T-helper 2 cell treated with Interferon-gamma antibody and Interleukin-4, amounts not matched to agents 5 μg/mL and 100 μg/mL, for 36 hours (primary cell): ENCODE data around the gene ATL1.
"Not testable (repeated sequence)": the region's sequence is repeated elsewhere in the genome, so short reads cannot be mapped to it uniquely, and the experiment has no call there.

Experiments used
- DNase-seq: peaks from one replicate; pipeline ENCODE4 v3.0.0; 2021; ENCODE audit warnings: low spot score
- H3K27ac Mint-ChIP-seq: one replicate; pipeline ENCODE4 v1.8.0; 2021; ENCODE audit warnings: mild to moderate bottlenecking, mixed read lengths
- H3K27me3 Mint-ChIP-seq: one replicate; pipeline ENCODE4 v1.8.0; 2021; ENCODE audit warnings: low read depth, mixed read lengths
- H3K36me3 Mint-ChIP-seq: one replicate; pipeline ENCODE4 v1.8.0; 2021; ENCODE audit warnings: low read depth, mixed read lengths
- H3K4me1 Mint-ChIP-seq: one replicate; pipeline ENCODE4 v1.8.0; 2021; ENCODE audit warnings: low read depth, mixed read lengths
- H3K4me3 Mint-ChIP-seq: one replicate; pipeline ENCODE4 v1.8.0; 2022; ENCODE audit warnings: mild to moderate bottlenecking, moderate library complexity, mixed read lengths
- H3K9me3 Mint-ChIP-seq: one replicate; pipeline ENCODE4 v1.8.0; 2021; ENCODE audit warnings: mixed read lengths

Gene ATL1

DNA sequence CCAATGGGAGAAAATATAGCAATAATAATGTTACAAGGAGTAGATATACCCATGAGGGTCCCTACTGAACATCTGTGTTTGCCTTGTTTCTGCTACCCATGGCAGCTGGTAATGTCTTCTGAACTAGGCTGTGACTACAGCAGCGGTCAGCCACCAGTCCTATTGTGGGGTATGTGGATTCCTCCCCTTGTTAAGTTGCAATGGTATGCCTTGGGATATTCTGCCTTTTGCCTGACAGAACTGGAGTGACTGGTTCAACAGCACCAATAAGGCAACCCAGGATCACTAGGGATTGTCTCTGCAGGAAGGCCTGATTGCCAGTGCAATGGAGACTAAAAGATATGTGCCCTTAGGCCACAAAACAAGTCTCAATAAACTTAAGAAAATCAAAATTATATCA is 9.7 kb upstream of the ATL1 start:
- H3K36me3 Mint-ChIP-seq = no peaks in the 10 kb centered on the region
- no peak for DNase-seq
- no peak overlapping the region for H3K4me3 Mint-ChIP-seq
- peaks cover 39% of the 10 kb centered on the region for H3K27me3 Mint-ChIP-seq
- no peaks in the 10 kb centered on the region for H3K9me3 Mint-ChIP-seq
- H3K27ac Mint-ChIP-seq = no peak overlapping the region
- peaks cover 17% of the 10 kb centered on the region for H3K4me1 Mint-ChIP-seq

DNA sequence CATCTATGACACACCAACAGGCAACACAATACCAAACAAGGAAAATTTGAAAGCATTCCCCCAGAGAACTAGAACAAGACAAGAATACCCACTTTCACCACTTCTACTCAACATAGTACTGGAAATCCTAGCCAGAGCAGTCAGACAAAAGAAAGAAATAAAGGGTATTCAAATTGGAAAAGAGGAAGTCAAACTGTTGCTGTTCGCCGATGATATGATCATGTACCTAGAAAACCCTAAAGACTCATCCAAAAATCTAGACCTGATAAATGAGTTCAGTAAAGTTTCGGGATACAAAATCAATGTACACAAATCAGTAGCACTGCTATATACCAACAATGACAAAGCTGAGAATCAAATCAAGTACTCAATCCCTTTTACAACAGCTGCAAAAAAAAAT is 8.1 kb upstream of the ATL1 start:
- Mint-ChIP-seq H3K4me1 (peaks cover 17% of the 10 kb centered on the region), H3K9me3 (no peaks in the 10 kb centered on the region), H3K27me3 (peaks cover 44% of the 10 kb centered on the region), H3K4me3 (no peak overlapping the region), H3K36me3 (no peaks in the 10 kb centered on the region), H3K27ac (no peak overlapping the region)
- DNase-seq = no peak

DNA sequence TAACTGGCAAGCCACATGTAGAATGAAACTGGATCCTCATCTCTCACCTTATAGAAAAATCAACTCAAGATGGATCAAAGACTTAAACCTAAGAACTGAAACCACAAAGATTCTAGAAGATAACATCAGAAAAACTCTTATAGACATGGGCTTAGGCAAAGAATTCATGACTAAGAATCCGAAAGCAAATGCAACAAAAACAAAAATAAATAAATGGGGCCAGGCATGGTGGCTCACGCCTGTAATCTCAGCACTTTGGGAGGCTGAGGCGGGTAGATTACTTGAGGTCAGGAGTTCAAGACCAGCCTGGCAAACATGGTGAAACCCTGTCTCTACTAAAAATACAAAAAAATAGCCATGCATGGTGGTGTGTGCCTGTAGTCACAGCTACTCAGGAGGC is 7.1 kb upstream of the ATL1 start:
- H3K36me3 Mint-ChIP-seq, H3K4me3 Mint-ChIP-seq, H3K9me3 Mint-ChIP-seq, H3K27ac Mint-ChIP-seq, DNase-seq: not testable (repeated sequence)
- peaks cover 17% of the 10 kb centered on the region for H3K4me1 Mint-ChIP-seq
- H3K27me3 Mint-ChIP-seq = peaks cover 52% of the 10 kb centered on the region

DNA sequence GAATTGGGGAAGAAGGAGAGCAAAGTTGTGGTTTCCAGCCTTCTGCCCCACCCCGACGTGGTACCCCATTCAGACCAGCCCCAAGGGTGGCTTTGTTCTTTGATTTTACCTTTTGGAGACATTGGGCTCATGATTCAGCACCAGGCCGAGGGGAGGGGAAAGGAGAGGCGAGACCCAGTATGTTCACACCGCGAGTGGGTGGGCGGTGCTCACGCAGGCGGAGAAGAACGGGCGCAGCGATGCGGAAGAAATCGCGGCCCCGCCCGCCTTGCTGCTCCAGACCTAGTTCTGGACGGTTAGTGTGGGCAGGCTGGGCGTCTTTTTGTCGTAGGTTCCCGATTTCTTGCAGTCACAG is 963 bp downstream of the ATL1 start:
- Mint-ChIP-seq H3K36me3 (no peaks in the 10 kb centered on the region), H3K9me3 (no peaks in the 10 kb centered on the region), H3K4me1 (peaks cover 6% of the 10 kb centered on the region), H3K27me3 (peaks cover 60% of the 10 kb centered on the region), H3K27ac (no peak overlapping the region), H3K4me3 (peak overlapping the region; percentile 80)
- DNase-seq = peak; percentile 69

DNA sequence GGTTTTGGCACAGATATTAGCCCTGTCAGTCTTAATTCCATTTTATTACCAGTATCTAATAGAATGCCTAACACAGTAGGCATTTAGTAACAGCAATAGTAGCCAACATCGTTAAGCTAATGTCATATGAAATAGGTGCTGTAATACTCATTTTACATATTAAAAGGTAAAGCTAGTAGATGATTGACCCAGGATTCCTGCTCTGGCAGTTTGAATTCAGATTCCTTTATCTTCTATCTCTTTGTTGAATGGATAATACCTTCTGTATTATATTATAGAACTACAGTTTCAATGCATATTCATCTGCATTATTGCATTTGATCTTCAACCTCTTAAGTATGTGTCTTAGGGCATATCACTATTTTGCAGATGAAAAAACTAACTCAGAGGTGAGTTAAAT is 2.9 kb downstream of the ATL1 start:
- peaks cover 47% of the 10 kb centered on the region for H3K27me3 Mint-ChIP-seq
- H3K36me3 Mint-ChIP-seq = no peaks in the 10 kb centered on the region
- H3K4me1 Mint-ChIP-seq = peaks cover 6% of the 10 kb centered on the region
- H3K27ac Mint-ChIP-seq = no peak overlapping the region
- no peak for DNase-seq
- H3K4me3 Mint-ChIP-seq = no peak overlapping the region
- no peaks in the 10 kb centered on the region for H3K9me3 Mint-ChIP-seq

DNA sequence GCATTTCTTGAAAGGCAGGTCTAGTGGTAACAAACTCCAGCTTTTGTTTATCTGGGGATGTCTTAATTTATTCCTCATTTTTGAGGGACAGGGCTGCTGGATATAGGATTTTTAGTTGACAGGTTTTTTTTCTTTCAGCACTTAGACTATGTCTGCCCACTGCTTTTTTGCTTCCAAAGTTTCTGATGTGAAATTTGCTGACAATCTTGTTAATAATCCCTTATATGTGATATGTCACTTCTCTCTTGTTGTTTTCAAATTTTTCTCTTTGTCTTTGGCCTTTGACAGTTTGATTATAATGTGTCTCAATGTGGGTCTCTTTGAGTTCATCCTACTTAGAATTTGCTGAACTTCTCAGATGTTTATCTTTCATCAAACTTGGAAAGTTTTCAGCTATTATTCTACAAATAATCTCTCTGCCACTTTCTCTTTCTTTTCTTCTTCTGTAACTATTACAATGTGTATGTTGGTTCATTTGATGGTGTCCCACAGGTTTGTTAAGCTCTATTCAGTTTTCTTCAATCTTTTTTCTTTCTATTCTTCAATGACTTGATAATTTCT is 9.8 kb downstream of the ATL1 start:
- Mint-ChIP-seq H3K27ac (no peak overlapping the region), H3K9me3 (peaks cover 20% of the 10 kb centered on the region), H3K27me3 (peaks cover 8% of the 10 kb centered on the region), H3K4me1 (no peaks in the 10 kb centered on the region), H3K36me3 (peaks cover 2% of the 10 kb centered on the region), H3K4me3 (no peak overlapping the region)
- no peak for DNase-seq

DNA sequence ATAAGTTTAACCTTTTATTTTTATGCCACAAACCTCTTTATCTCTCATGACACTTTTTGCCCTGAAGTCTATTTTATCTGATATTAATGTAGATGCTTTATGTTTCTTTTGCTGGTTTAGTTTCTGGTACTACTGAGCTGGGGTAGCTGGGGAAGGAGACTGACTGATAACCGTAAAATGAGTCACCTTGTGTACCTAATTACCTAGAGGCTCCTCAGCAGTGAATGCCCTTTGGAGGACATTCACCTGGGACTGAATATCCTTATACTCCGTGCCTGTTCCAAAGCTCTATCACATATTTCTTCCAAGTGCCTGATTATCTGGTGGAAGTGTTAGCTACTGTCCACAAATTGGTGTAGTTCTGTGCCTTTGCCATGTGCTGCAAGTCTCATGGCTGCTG is 13.9 kb downstream of the ATL1 start:
- no peak for DNase-seq
- no peak overlapping the region for H3K4me3 Mint-ChIP-seq
- H3K27me3 Mint-ChIP-seq = peaks cover 10% of the 10 kb centered on the region
- no peak overlapping the region for H3K27ac Mint-ChIP-seq
- no peaks in the 10 kb centered on the region for H3K4me1 Mint-ChIP-seq
- peaks cover 15% of the 10 kb centered on the region for H3K9me3 Mint-ChIP-seq
- H3K36me3 Mint-ChIP-seq = peaks cover 2% of the 10 kb centered on the region

DNA sequence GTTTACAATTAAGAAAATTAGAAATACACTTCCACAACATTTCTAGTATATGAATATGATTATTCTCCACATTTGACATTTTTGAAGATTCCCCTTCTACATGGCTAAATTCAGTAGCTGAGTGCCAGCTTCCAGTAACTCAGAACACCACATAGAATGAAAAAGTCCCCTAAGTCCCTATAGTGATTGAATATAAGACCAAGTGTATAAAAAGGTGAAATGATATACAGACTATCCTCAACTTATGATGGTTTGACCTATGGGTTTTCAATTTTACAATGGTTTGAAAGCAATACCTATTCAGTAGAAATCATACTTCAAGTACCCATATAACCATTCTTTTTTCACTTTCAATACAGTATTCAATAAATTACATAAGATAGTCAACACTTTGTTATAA is 15.8 kb downstream of the ATL1 start:
- H3K4me1 Mint-ChIP-seq = no peaks in the 10 kb centered on the region
- H3K27me3 Mint-ChIP-seq = peaks cover 12% of the 10 kb centered on the region
- H3K27ac Mint-ChIP-seq = no peak overlapping the region
- H3K9me3 Mint-ChIP-seq = peaks cover 4% of the 10 kb centered on the region
- DNase-seq = no peak
- H3K36me3 Mint-ChIP-seq = no peaks in the 10 kb centered on the region
- no peak overlapping the region for H3K4me3 Mint-ChIP-seq

DNA sequence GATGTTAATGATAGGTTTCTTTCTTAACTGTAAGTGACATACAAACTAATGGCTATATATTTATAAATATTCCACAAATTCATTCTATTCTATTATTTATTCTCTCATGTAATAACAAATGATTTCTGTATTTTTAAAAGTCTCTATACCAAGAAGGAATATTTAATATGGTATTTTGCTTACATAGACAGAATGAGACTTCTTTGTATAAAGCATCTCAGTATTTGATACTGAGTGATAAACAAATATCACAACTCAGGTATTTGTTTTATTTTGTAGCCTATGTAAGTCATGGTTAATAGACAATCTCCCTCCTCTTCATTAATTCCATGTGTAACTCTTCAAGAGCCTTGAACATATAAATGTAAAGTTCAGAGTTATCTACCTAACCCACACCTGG is 18.0 kb downstream of the ATL1 start:
- DNase-seq = no peak
- H3K27me3 Mint-ChIP-seq = peaks cover 12% of the 10 kb centered on the region
- no peaks in the 10 kb centered on the region for H3K4me1 Mint-ChIP-seq
- H3K27ac Mint-ChIP-seq = no peak overlapping the region
- no peak overlapping the region for H3K4me3 Mint-ChIP-seq
- no peaks in the 10 kb centered on the region for H3K36me3 Mint-ChIP-seq
- H3K9me3 Mint-ChIP-seq = no peaks in the 10 kb centered on the region

DNA sequence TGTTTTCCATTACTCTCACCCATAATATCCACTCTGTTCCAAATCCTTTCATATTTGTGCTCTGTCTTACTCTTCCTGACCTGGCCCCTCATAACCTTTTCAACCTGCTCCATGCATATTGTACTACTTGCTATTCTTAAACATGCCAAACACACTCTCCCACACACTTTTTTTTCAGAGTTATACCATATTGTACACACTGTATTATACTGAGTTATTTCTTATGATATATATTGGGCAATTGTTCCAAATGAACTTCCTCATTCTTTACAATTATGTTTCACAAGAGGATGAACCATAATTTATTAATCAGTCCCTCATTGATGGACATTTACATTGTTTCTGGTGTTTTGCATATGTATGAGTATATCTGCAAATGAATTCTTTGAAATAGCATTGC is 18.5 kb downstream of the ATL1 start:
- H3K4me1 Mint-ChIP-seq = no peaks in the 10 kb centered on the region
- DNase-seq = no peak
- no peak overlapping the region for H3K4me3 Mint-ChIP-seq

DNA sequence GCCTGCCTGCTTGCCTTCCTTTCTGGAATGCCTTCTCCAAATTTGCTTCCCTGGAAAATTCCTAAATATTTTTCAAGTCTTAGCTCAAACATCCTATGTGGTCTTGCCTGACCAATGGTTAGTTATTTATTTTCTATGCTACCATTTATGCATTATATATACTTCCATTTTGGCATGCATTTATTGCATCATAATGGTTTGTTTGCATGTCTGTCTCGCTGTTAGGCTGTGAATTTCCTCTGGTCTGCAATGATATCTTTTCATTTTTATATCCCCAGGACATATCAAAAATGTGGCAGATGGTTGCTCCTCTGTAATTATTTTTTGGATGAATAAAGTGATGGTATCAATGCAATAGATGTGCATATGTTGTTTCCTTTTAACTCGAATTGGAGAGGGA is 30.5 kb downstream of the ATL1 start:
- Mint-ChIP-seq H3K27me3 (no peaks in the 10 kb centered on the region), H3K27ac (no peak overlapping the region), H3K36me3 (no peaks in the 10 kb centered on the region), H3K4me3 (no peak overlapping the region), H3K4me1 (no peaks in the 10 kb centered on the region), H3K9me3 (no peaks in the 10 kb centered on the region)
- no peak for DNase-seq

More for the DNA sequence above, 18.5 kb downstream of the ATL1 start:
- Mint-ChIP-seq H3K9me3 (no peaks in the 10 kb centered on the region), H3K27ac (no peak overlapping the region), H3K27me3 (peaks cover 17% of the 10 kb centered on the region), H3K36me3 (no peaks in the 10 kb centered on the region)

DNA sequence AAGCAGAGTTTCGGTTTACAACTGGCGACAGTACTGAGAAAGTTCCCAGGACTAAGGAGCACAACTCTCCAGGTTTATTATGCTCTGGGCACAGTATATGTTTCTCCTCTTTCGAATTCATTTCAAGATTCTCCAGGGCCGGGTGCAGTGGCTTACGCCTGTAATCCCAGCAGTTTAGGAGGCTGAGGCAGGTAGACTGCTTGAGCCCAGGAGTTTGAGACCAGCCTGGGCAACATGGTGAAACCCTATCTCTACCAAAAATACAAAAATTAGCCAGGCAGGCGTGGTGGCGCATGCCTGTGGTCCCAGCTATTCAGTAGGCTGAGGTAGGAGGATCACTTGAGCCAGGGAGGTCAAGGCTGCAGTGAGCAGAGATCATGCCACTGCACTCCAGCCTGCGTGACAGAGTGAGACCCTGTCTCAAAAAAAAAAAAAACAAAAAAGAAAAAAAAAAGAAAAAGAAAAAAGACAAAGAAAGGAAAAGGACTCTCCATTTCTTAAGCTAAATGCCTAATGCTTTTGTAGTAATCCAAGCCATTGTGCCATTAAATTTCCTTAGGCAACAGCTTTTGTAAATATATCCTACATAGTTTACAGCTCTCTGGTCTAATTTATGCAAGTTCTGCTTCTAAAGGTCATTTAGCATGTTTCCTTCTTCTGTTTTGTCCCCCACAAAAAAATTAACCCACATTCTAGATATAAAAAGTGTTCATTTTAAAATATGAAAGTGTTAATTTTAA is 34.8 kb downstream of the ATL1 start:
- no peak for DNase-seq
- H3K36me3 Mint-ChIP-seq = no peaks in the 10 kb centered on the region
- no peak overlapping the region for H3K4me3 Mint-ChIP-seq
- H3K27me3 Mint-ChIP-seq = peaks cover 5% of the 10 kb centered on the region
- no peaks in the 10 kb centered on the region for H3K4me1 Mint-ChIP-seq
- H3K9me3 Mint-ChIP-seq = no peaks in the 10 kb centered on the region
- no peak overlapping the region for H3K27ac Mint-ChIP-seq

DNA sequence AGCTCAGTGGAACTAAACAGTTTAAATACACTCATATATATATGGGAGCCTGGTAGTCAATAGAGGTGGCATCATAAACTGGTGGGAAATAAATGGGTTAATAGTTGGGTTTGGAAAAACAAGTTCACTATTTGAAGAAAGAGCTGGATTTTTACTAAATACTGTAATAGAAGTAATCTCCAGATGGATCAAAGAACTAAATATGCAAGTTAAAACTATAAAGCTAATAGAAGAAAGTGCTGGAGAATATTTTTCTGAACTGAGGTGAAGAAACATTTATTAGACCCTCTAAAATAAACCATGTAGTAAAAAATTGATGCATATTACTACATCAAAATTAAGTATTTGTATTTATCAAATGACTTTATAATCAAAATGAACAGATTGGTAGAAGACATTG is 38.8 kb downstream of the ATL1 start:
- Mint-ChIP-seq H3K27me3 (peaks cover 8% of the 10 kb centered on the region), H3K27ac (no peak overlapping the region), H3K9me3 (no peaks in the 10 kb centered on the region), H3K4me1 (peaks cover 3% of the 10 kb centered on the region), H3K4me3 (no peak overlapping the region), H3K36me3 (no peaks in the 10 kb centered on the region)
- no peak for DNase-seq

GRCh38 chr14:50599700-50600444 is 39.9 kb downstream of the ATL1 start:
- Mint-ChIP-seq H3K36me3 (no peaks in the 10 kb centered on the region), H3K27me3 (peaks cover 8% of the 10 kb centered on the region), H3K4me1 (peaks cover 3% of the 10 kb centered on the region), H3K4me3 (no peak overlapping the region), H3K9me3 (no peaks in the 10 kb centered on the region), H3K27ac (no peak overlapping the region)
- no peak for DNase-seq
